ENCODE results near the gene CDK5. TPM values are rescaled to one million over a fixed set of nuclear protein-coding genes. Genes with fewer than 3 reads are reported as not detected.

CDK5 gene
- total and polyA plus RNA-seq, 4 donors: 6.8 to 17.3 (median 9.2) TPM

DNA sequence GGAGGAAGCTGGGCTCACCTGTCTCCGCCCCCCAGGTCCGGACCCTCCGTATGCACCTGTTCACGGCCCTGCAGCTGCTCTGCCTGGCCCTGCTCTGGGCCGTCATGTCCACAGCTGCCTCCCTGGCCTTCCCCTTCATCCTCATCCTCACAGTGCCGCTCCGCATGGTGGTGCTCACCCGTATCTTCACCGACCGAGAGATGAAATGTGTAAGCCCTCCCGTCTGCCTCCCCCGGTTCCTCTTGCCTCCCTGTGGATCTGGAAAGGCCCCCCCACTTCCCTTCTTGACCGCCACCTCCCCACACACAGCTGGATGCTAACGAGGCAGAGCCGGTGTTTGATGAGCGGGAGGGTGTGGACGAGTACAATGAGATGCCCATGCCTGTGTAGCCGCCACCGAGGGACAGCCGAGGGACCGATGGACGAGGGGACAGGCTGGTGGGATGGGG lies 18.3 kb upstream of the CDK5 start:
- no peaks in the 10 kb centered on the region for H3K27me3 ChIP-seq (ENCODE audit: control insufficient read depth in 3 of 3, insufficient read depth in 3 of 3, low read length in 2 of 3)
- no peak overlapping the region for H3K4me3 ChIP-seq
- no peak overlapping the region for H3K27ac ChIP-seq (ENCODE audit: low read depth in 1 of 2, low read length in 1 of 2)
- 87 to 88% methylated on average over 22 of the region's 22 CpGs for WGBS, 2 donors
- no peak overlapping the region for H3K9ac ChIP-seq (ENCODE audit: insufficient read depth in 1 of 2, low read length in 2 of 2)
- H3K9me3 ChIP-seq (ENCODE audit: control insufficient read depth in 4 of 4, insufficient read depth in 3 of 4, low read length in 3 of 4): no peaks in the 10 kb centered on the region
- DNase-seq (no peak), ATAC-seq (ENCODE audit: insufficient read depth, low FRiP score) (no peak)
- TF ChIP-seq, protein P1, sequence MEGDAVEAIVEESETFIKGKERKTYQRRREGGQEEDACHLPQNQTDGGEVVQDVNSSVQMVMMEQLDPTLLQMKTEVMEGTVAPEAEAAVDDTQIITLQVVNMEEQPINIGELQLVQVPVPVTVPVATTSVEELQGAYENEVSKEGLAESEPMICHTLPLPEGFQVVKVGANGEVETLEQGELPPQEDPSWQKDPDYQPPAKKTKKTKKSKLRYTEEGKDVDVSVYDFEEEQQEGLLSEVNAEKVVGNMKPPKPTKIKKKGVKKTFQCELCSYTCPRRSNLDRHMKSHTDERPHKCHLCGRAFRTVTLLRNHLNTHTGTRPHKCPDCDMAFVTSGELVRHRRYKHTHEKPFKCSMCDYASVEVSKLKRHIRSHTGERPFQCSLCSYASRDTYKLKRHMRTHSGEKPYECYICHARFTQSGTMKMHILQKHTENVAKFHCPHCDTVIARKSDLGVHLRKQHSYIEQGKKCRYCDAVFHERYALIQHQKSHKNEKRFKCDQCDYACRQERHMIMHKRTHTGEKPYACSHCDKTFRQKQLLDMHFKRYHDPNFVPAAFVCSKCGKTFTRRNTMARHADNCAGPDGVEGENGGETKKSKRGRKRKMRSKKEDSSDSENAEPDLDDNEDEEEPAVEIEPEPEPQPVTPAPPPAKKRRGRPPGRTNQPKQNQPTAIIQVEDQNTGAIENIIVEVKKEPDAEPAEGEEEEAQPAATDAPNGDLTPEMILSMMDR (IDR thresholded peaks at IDR 0.05; ENCODE audit: control extremely low read depth, extremely low read depth): no peak
- peaks cover 19 to 47% (median 30%) of the 10 kb centered on the region in 4 donors for H3K36me3 ChIP-seq (ENCODE audit: control insufficient read depth in 4 of 4, insufficient read depth in 4 of 4, low read length in 4 of 4)
- peaks cover 0 to 20% (median 12%) of the 10 kb centered on the region in 5 donors for H3K4me1 ChIP-seq (ENCODE audit: control insufficient read depth in 5 of 5, insufficient read depth in 5 of 5, low read length in 5 of 5)

DNA sequence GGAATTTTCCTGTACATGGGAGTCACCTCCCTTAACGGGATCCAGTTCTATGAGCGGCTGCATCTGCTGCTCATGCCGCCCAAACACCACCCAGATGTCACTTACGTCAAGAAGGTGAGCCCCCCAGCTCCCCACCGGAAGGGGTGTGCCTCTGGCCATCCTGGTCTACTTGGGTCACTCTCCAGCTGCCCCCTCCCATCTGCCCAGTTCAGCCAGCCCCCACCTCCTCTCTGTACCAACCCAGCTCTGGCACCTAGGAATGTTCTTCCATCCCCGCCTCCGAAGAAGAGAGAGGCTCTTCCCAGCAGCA lies 17.9 kb upstream of the CDK5 start:
- 89 to 90% methylated on average over 7 of the region's 7 CpGs for WGBS, 2 donors
- H3K27me3 ChIP-seq (ENCODE audit: control insufficient read depth in 3 of 3, insufficient read depth in 3 of 3, low read length in 2 of 3): no peaks in the 10 kb centered on the region
- H3K4me3 ChIP-seq: no peak overlapping the region
- peaks cover 0 to 19% (median 12%) of the 10 kb centered on the region in 5 donors for H3K4me1 ChIP-seq (ENCODE audit: control insufficient read depth in 5 of 5, insufficient read depth in 5 of 5, low read length in 5 of 5)
- TF ChIP-seq, protein P1 (IDR thresholded peaks at IDR 0.05; ENCODE audit: control extremely low read depth, extremely low read depth): no peak
- no peak overlapping the region for H3K27ac ChIP-seq (ENCODE audit: low read depth in 1 of 2, low read length in 1 of 2)
- DNase-seq (no peak), ATAC-seq (ENCODE audit: insufficient read depth, low FRiP score) (no peak)
- no peaks in the 10 kb centered on the region for H3K9me3 ChIP-seq (ENCODE audit: control insufficient read depth in 4 of 4, insufficient read depth in 3 of 4, low read length in 3 of 4)
- H3K36me3 ChIP-seq (ENCODE audit: control insufficient read depth in 4 of 4, insufficient read depth in 4 of 4, low read length in 4 of 4): peaks cover 19 to 50% (median 30%) of the 10 kb centered on the region in 4 donors
- no peak overlapping the region for H3K9ac ChIP-seq (ENCODE audit: insufficient read depth in 1 of 2, low read length in 2 of 2)

DNA sequence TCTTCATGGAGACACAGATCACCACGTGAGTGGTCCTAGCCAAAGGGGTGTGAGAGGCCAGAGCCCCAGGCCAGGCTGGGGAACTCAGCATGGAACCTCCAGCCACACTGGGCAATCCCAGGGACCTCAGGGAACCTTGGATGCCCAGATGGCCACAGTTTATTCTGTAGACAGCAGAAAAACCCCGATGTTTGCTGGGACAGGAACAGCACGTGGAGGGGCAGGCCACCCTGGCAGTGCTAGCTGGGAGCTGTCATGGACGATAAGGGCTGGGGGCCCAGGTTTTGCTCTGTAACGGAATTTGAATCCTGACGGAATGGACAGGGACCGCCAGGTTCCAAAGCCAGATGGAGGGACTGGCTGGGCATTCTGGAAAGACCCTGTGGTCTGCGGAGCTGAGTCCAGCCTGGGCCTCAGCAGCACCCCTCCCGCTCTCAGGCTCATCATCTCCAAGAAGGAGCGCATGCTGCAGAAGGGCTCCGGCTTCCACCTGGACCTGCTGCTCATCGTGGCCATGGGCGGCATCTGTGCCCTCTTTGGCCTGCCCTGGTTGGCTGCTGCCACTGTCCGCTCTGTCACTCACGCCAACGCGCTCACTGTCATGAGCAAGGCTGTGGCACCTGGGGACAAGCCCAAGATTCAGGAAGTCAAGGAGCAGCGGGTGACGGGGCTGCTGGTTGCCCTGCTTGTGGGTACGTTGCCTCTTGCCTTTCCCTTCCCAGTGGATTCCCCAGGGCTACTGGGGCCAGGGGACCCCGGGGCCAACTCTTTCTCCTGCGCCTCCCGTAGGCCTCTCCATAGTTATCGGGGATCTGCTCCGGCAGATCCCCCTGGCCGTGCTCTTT lies 17.3 kb upstream of the CDK5 start:
- H3K27me3 ChIP-seq (ENCODE audit: control insufficient read depth in 3 of 3, insufficient read depth in 3 of 3, low read length in 2 of 3): no peaks in the 10 kb centered on the region
- 90 to 93% methylated on average over 26 of the region's 26 CpGs for WGBS, 2 donors
- TF ChIP-seq, protein P1 (IDR thresholded peaks at IDR 0.05; ENCODE audit: control extremely low read depth, extremely low read depth): no peak
- H3K36me3 ChIP-seq (ENCODE audit: control insufficient read depth in 4 of 4, insufficient read depth in 4 of 4, low read length in 4 of 4): peaks cover 19 to 56% (median 32%) of the 10 kb centered on the region in 4 donors
- no peak overlapping the region for H3K4me3 ChIP-seq
- no peak overlapping the region for H3K27ac ChIP-seq (ENCODE audit: low read depth in 1 of 2, low read length in 1 of 2)
- DNase-seq: no peak
- no peaks in the 10 kb centered on the region for H3K9me3 ChIP-seq (ENCODE audit: control insufficient read depth in 4 of 4, insufficient read depth in 3 of 4, low read length in 3 of 4)
- peaks cover 0 to 19% (median 12%) of the 10 kb centered on the region in 5 donors for H3K4me1 ChIP-seq (ENCODE audit: control insufficient read depth in 5 of 5, insufficient read depth in 5 of 5, low read length in 5 of 5)
- no peak overlapping the region for H3K9ac ChIP-seq (ENCODE audit: insufficient read depth in 1 of 2, low read length in 2 of 2)
- no peak for ATAC-seq (ENCODE audit: insufficient read depth, low FRiP score)

Data from lung (tissue), 12 donors.